MCF 10A (cell line): Measurements from ENCODE around the gene CNGA4. TPM values are rescaled to one million over a fixed set of nuclear protein-coding genes. Genes with fewer than 3 reads are reported as not detected.
A peak's percentile ranks its signal among the peaks of the same experiment; 100 is the strongest.

Source experiments
- Bru-seq: library from RNA; stranded (reverse); fragments of 400-500 nt; gene quantifications from one replicate; lab custom pipeline; 2021; lab: Mats Ljungman, UMichigan
- BruChase-seq, 2 experiments: library from RNA; stranded (reverse); fragments of 400-500 nt; gene quantifications; one replicate each; lab custom pipeline; 2021; lab: Mats Ljungman, UMichigan
- BruUV-seq: library from RNA; stranded (reverse); fragments of 400-500 nt; replicated peaks from 2 replicates; lab custom pipeline; 2021; lab: Mats Ljungman, UMichigan
- CTCF ChIA-PET: fragments of 300-600 bp; sonication (Branson Sonifier 250); formaldehyde crosslinking; extraction: SDS; loops from one replicate; lab custom pipeline; 2021; ENCODE audit warnings: antibody characterized with exemption, inconsistent platforms; lab: Yijun Ruan, JAX
- POLR2A ChIA-PET: fragments of 300-600, 350-650 bp; sonication (Branson Sonifier 250); formaldehyde crosslinking; extraction: SDS; loops from one replicate; lab custom pipeline; 2020; ENCODE audit warnings: antibody characterized with exemption, inconsistent platforms; lab: Yijun Ruan, JAX
- DNase-seq: peaks from one replicate; pipeline ENCODE4 v3.0.0-alpha.2; 2018; ENCODE audit not compliant: unreplicated experiment
- H3K27ac Mint-ChIP-seq: one replicate; pipeline ENCODE4 v1.8.0; 2022; ENCODE audit warnings: mild to moderate bottlenecking, low read depth, mixed read lengths; ENCODE audit not compliant: unreplicated experiment
- H3K27me3 Mint-ChIP-seq: one replicate; pipeline ENCODE4 v1.8.0; 2022; ENCODE audit warnings: mixed read lengths; ENCODE audit not compliant: insufficient read depth, unreplicated experiment
- H3K36me3 Mint-ChIP-seq: one replicate; pipeline ENCODE4 v1.8.0; 2022; ENCODE audit warnings: mild to moderate bottlenecking, moderate library complexity, mixed read lengths; ENCODE audit not compliant: insufficient read depth, unreplicated experiment
- H3K4me1 Mint-ChIP-seq: one replicate; pipeline ENCODE4 v1.8.0; 2022; ENCODE audit warnings: mixed read lengths; ENCODE audit not compliant: insufficient read depth, unreplicated experiment
- H3K4me3 Mint-ChIP-seq: one replicate; pipeline ENCODE4 v1.8.0; 2022; ENCODE audit warnings: mild to moderate bottlenecking, moderate library complexity, mixed read lengths; ENCODE audit not compliant: unreplicated experiment
- H3K9me3 Mint-ChIP-seq: one replicate; pipeline ENCODE4 v1.8.0; 2022; ENCODE audit warnings: mixed read lengths; ENCODE audit not compliant: unreplicated experiment
- intact Hi-C: fragments of 100-400 bp; cut with micrococcal nuclease; formaldehyde crosslinking; loops from 2 replicates; pipeline ENCODE4 v1.14.1; 2022
- long read RNA-seq: library from polyadenylated mRNA; stranded (forward); transcript quantifications from one replicate; pipeline ENCODE4 v2.0.0, GENCODE V29; 2022
- total RNA-seq: library from RNA; stranded (reverse); gene quantifications from 2 replicates; pipeline ENCODE4 v1.2.3, GENCODE V29; 2022
- TF ChIP-seq, protein P1 (sequence below): fragments of 200-600 bp; IDR thresholded peaks from one replicate; pipeline ENCODE4 v1.8.0; 2022; ENCODE audit warnings: antibody characterized with exemption, mild to moderate bottlenecking; ENCODE audit not compliant: unreplicated experiment

Gene CNGA4
- total RNA-seq (not detected in 2 replicates), Bru-seq, nascent RNA (percentile 15 among the genes with signal in this experiment), BruChase-seq, experiment 1, labeled RNA remaining after a 6-hour chase (percentile 30 among the genes with signal in this experiment), BruChase-seq, experiment 2, labeled RNA remaining after a 2-hour chase (percentile 26 among the genes with signal in this experiment)
- long read RNA-seq, partial matches to known transcripts: 0 of 1 reads
- long read RNA-seq, other reads (novel, unspliced or antisense): 1 of 1 reads

DNA sequence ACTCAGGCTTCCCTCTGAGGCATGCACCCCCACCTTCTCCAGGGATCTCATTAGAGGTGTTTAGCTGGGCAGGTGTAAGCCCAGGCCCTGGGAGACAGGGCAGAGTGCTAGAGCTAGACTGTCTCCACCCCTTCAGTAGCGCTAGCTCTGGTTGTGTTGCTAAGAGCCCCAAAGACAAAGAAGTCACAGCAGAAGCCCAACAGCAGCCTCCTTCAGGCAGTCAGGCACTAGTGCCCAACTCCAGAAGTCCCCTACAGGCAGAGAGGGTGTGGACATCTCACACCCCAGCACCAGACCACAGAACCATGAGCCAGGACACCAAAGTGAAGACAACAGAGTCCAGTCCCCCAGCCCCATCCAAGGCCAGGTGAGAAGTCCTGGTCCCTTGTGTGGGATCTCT lies at the start of gene CNGA4:
Gene CNGA4 (plus strand): TSS at position 188 of the 400 bp plus-strand sequence. CDS start 118 bp downstream, at position 306.
- Mint-ChIP-seq H3K27ac (no peak within 1 kb of the TSS), H3K36me3 (no peaks in the 10 kb centered on the region), H3K27me3 (no peaks in the 10 kb centered on the region), H3K4me1 (peaks cover 9% of the 10 kb centered on the region), H3K9me3 (no peaks in the 10 kb centered on the region), H3K4me3 (no peak within 1 kb of the TSS)
- BruUV-seq: no TSS peak
- DNase-seq: no peak
- TF ChIP-seq, protein P1, sequence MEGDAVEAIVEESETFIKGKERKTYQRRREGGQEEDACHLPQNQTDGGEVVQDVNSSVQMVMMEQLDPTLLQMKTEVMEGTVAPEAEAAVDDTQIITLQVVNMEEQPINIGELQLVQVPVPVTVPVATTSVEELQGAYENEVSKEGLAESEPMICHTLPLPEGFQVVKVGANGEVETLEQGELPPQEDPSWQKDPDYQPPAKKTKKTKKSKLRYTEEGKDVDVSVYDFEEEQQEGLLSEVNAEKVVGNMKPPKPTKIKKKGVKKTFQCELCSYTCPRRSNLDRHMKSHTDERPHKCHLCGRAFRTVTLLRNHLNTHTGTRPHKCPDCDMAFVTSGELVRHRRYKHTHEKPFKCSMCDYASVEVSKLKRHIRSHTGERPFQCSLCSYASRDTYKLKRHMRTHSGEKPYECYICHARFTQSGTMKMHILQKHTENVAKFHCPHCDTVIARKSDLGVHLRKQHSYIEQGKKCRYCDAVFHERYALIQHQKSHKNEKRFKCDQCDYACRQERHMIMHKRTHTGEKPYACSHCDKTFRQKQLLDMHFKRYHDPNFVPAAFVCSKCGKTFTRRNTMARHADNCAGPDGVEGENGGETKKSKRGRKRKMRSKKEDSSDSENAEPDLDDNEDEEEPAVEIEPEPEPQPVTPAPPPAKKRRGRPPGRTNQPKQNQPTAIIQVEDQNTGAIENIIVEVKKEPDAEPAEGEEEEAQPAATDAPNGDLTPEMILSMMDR: no peak
- ChIA-PET CTCF (interaction anchor here (0.9 to 7.6 kb wide), 2 partner anchors 12 to 140 kb away, joined by 3 to 50 read pairs; no protein-coding TSS in a partner anchor), POLR2A (interaction anchor here (0.8 kb wide), 1 partner anchor 11 kb away, joined by 5 read pairs; no protein-coding TSS in a partner anchor)
- intact Hi-C loops: no loop called here

GRCh38 chr11:6191742-6192141 lies 47.1 kb upstream of the CNGA4 start:
- POLR2A ChIA-PET: no interaction called here
- Mint-ChIP-seq H3K27ac (no peak overlapping the region), H3K4me3 (no peak overlapping the region), H3K9me3 (no peaks in the 10 kb centered on the region), H3K27me3 (no peaks in the 10 kb centered on the region), H3K36me3 (no peaks in the 10 kb centered on the region), H3K4me1 (no peaks in the 10 kb centered on the region)
- BruUV-seq: no TSS peak
- TF ChIP-seq, protein P1: no peak
- intact Hi-C loops: no loop called here
- no peak for DNase-seq
- CTCF ChIA-PET: interaction anchor here (0.6 kb wide), 1 partner anchor 9 kb away, joined by 3 read pairs; no protein-coding TSS in a partner anchor

GRCh38 chr11:6194065-6194581 lies 44.8 kb upstream of the CNGA4 start:
- no peaks in the 10 kb centered on the region for H3K27me3 Mint-ChIP-seq
- TF ChIP-seq, protein P1: no peak
- CTCF ChIA-PET: no interaction called here

DNA sequence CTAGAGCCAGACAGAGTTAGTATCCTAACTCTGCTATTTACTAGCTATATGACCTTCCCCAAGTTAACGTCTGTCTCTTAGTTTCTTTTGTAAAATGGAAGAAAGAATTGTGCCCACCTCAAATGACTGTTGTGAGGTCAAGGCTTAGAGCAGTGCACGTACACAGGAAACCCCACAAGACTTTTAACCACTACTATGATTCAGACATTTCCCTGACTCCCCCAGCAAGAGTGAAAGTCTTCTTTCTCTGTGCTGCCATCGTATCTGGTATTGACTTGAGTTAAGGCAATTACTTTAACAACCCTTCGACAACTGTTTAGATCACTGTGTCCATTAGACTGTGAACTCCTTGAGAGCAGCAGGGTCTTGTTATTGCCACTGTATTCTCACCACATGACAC lies 42.5 kb upstream of the CNGA4 start:
- no TSS peak for BruUV-seq
- H3K27me3 Mint-ChIP-seq: no peaks in the 10 kb centered on the region
- TF ChIP-seq, protein P1: no peak
- DNase-seq: no peak
- POLR2A ChIA-PET: no interaction called here
- no peak overlapping the region for H3K4me3 Mint-ChIP-seq
- intact Hi-C loops: no loop called here
- H3K27ac Mint-ChIP-seq: no peak overlapping the region
- CTCF ChIA-PET: interaction anchor here (0.7 to 0.8 kb wide), 4 partner anchors 12 to 166 kb away, joined by 3 to 4 read pairs (median 4); no protein-coding TSS in a partner anchor
- H3K4me1 Mint-ChIP-seq: peaks cover 4% of the 10 kb centered on the region
- no peaks in the 10 kb centered on the region for H3K36me3 Mint-ChIP-seq
- H3K9me3 Mint-ChIP-seq: no peaks in the 10 kb centered on the region

More at GRCh38 chr11:6194065-6194581, 44.8 kb upstream of the CNGA4 start:
- Mint-ChIP-seq H3K4me3 (no peak overlapping the region), H3K9me3 (no peaks in the 10 kb centered on the region), H3K27ac (no peak overlapping the region), H3K36me3 (no peaks in the 10 kb centered on the region), H3K4me1 (no peaks in the 10 kb centered on the region)
- POLR2A ChIA-PET: no interaction called here
- no TSS peak for BruUV-seq
- intact Hi-C loops: no loop called here
- no peak for DNase-seq
